Measurements from ENCODE around the gene MAML2.
"Not testable (repeated sequence)": the region's sequence is repeated elsewhere in the genome, so short reads cannot be mapped to it uniquely, and the experiment has no call there.

Gene MAML2

GRCh38 chr11:96186806-96187205 lies 156.2 kb downstream of the MAML2 start:
- no peak for DNase-seq (ENCODE audit: low read depth in 2 of 2)

- DNase-seq (ENCODE audit: low read depth in 2 of 2): no peak
Observed at GRCh38 chr11:96185220-96185768, 157.7 kb downstream of the MAML2 start.

- DNase-seq (ENCODE audit: low read depth in 2 of 2): not testable (repeated sequence)
Observed at GRCh38 chr11:96180937-96181336, 162.1 kb downstream of the MAML2 start.

GRCh38 chr11:96180341-96180740 lies 162.7 kb downstream of the MAML2 start:
- DNase-seq (ENCODE audit: low read depth in 2 of 2): no peak

GRCh38 chr11:96179905-96180304 lies 163.1 kb downstream of the MAML2 start:
- DNase-seq (ENCODE audit: low read depth in 2 of 2): no peak

GRCh38 chr11:96178887-96179279 lies 164.1 kb downstream of the MAML2 start:
- no peak for DNase-seq (ENCODE audit: low read depth in 2 of 2)

GRCh38 chr11:96178049-96178886 lies 164.7 kb downstream of the MAML2 start:
- DNase-seq (ENCODE audit: low read depth in 2 of 2): no peak

- no peak for DNase-seq (ENCODE audit: low read depth in 2 of 2)
Observed at GRCh38 chr11:96177146-96177545, 165.8 kb downstream of the MAML2 start.

- DNase-seq (ENCODE audit: low read depth in 2 of 2): no peak
Observed at GRCh38 chr11:96173906-96174305, 169.1 kb downstream of the MAML2 start.

- no peak for DNase-seq (ENCODE audit: low read depth in 2 of 2)
Observed at GRCh38 chr11:96173422-96173821, 169.6 kb downstream of the MAML2 start.

GRCh38 chr11:96172604-96173003 lies 170.4 kb downstream of the MAML2 start:
- DNase-seq (ENCODE audit: low read depth in 2 of 2): no peak

GRCh38 chr11:96169250-96169649 lies 173.7 kb downstream of the MAML2 start:
- no peak for DNase-seq (ENCODE audit: low read depth in 2 of 2)

GRCh38 chr11:96168623-96169022 lies 174.4 kb downstream of the MAML2 start:
- no peak for DNase-seq (ENCODE audit: low read depth in 2 of 2)

GRCh38 chr11:96167787-96168186 lies 175.2 kb downstream of the MAML2 start:
- no peak for DNase-seq (ENCODE audit: low read depth in 2 of 2)

GRCh38 chr11:96167203-96167758 lies 175.7 kb downstream of the MAML2 start:
- no peak for DNase-seq (ENCODE audit: low read depth in 2 of 2)

GRCh38 chr11:96162816-96163499 lies 180.0 kb downstream of the MAML2 start:
- DNase-seq (ENCODE audit: low read depth in 2 of 2): no peak

- no peak for DNase-seq (ENCODE audit: low read depth in 2 of 2)
Observed at GRCh38 chr11:96161307-96162089, 181.5 kb downstream of the MAML2 start.

- DNase-seq (ENCODE audit: low read depth in 2 of 2): no peak
Observed at GRCh38 chr11:96160732-96161306, 182.2 kb downstream of the MAML2 start.

- DNase-seq (ENCODE audit: low read depth in 2 of 2): no peak
Observed at GRCh38 chr11:96159968-96160367, 183.0 kb downstream of the MAML2 start.

- no peak for DNase-seq (ENCODE audit: low read depth in 2 of 2)
Observed at GRCh38 chr11:96158126-96158525, 184.9 kb downstream of the MAML2 start.

- DNase-seq (ENCODE audit: low read depth in 2 of 2): no peak
Observed at GRCh38 chr11:96157517-96157873, 185.5 kb downstream of the MAML2 start.

GRCh38 chr11:96156379-96156722 lies 186.6 kb downstream of the MAML2 start:
- no peak for DNase-seq (ENCODE audit: low read depth in 2 of 2)
